Stimulated activated CD4-positive, alpha-beta T cell treated with anti-CD3 and anti-CD28 coated beads, Interleukin-2, amount 100 ng/mL, for 4 hours (primary cell): Measurements from ENCODE around the gene SMOC1.

Experiments used
- DNase-seq: peaks from one replicate; pipeline ENCODE4 v3.0.0-alpha.2; 2020; ENCODE audit warnings: low read depth

SMOC1 gene

DNA sequence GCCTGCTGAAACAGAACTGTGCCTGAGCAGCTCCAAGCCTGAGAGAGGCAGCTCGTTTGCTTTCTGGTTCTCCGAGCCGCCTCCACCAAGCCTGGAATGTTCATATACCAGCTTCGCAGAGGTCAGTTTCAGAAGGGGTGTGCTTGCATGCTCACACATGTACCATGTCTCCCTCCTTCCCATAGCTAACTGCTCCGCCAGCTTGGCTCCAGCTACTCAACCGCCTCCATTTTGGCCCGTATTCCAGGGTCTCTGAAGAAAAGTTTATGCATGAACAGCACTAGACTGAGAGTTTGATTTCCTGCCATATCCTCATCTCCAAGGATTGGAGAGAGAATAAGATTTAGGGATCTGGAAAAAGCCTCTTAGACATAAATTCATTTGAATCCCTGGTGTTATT is 103.7 kb downstream of the SMOC1 start:
- DNase-seq = no peak

DNA sequence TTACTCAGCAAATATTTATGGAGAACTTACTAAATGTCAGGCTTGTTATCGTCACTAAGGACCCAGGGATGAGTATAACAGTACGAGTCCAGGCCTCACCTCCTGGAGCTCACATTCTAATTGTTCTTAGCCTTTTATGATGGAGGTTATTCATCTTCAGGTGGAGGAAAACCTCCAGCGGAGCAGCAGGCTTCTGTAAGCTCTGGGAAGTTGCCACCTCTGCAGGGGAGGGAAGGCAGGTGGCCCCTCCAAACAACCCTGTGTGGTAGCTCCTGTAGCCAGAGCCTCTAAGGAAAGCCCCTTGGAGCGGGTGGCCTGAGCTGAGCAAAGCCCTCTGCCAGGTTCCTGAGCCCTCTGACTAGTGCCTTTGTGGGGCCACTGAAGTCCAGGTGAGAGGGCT is 104.1 kb downstream of the SMOC1 start:
- no peak for DNase-seq

GRCh38 chr14:69985463-69985862 is 106.2 kb downstream of the SMOC1 start:
- no peak for DNase-seq

DNA sequence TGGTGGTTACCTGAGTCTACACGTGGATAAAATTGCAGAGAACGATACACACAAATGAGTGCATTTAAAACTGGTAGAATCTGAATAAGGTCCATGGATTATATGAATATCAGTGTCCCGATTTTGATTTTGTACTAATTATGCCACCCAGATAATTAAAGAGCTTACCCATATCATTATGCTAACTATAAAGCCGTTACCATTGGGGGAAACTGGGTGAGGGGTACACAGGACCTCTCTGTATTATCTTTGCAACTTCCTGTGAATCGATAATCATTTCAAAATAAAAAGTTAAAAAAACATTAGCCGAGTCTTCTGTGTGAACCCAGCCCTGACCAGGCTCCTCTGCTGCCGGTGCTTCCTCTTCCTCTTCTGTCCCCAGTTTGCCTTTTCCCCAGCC is 107.1 kb downstream of the SMOC1 start:
- DNase-seq = no peak

GRCh38 chr14:69987406-69988121 is 108.3 kb downstream of the SMOC1 start:
- DNase-seq = no peak

DNA sequence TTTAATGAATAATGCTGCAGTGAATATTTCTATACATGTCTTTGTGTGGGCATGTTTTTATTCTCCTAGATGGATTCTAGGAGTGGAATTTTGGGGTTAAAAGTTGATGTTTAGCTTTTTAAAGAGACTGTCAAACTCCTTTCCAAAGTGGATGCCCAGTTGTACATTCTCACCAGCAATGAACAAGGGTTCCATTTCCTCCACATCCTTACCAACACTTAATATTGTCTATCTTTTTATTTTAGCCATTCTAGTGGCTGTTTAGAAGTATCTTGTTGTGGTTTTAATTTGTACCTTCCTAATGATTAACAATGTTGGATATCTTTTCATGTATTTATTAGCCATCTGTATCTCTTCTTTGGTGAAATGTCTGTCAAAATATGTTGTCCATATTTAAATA is 109.8 kb downstream of the SMOC1 start:
- DNase-seq = no peak

- DNase-seq = no peak
Measured at GRCh38 chr14:69989622-69990021, 110.4 kb downstream of the SMOC1 start.

DNA sequence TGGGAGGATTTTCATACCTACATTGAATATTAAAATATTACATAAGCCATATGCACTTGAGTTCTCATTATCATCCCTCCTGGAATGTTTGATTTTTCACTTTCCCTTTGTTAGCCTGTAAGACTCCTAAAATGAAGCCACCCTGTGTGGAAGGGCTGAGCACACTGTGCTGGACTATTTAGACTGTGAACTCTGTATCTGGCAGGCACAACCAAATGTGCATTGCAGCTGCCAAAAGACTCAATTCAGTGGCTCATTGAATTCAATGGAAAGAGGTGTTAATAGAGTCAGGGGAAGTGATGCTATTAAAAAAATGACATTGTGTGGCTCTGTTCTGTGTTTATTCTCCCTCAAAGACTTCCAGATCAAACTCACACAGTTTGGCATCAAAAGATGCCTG is 111.1 kb downstream of the SMOC1 start:
- DNase-seq = no peak

DNA sequence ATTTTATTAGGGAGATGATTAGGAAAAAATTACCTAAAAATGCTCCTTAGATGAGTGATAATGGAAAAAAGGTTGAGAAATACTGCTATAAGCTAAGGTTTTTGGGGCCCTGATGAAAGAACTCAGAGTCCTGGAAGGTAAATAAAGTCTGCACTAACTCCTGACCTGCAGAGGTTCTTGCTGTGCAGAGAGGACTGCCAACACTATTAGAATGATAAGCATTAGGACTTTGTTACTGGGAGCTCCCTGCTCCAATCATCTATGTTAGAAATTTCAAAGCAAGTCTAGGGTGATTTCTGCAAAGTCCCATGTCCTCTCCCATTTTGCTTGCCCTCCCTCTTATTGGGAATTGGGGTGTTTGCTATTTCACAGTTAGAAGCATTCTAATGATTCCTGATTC is 112.2 kb downstream of the SMOC1 start:
- DNase-seq = no peak

GRCh38 chr14:69992564-69992963 is 113.3 kb downstream of the SMOC1 start:
- no peak for DNase-seq

DNA sequence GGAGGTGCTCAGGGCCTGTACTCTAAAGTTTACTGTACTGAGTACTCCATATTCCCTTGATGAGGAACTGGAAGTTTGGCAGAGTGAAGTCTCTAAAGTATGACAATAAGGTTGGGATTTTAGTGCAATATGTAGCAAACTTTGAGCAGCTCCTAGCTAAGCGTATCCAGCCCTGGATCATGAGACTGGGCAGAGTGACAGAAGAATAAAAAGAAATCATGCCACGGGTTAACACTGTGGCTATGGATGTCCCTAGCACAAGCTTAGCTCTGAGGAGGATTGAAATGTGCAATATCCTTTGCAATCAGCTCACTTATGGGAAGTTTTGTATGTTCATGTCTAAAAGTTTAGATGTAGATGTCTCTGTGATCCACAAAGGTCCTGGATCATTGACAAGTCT is 114.1 kb downstream of the SMOC1 start:
- DNase-seq = no peak

DNA sequence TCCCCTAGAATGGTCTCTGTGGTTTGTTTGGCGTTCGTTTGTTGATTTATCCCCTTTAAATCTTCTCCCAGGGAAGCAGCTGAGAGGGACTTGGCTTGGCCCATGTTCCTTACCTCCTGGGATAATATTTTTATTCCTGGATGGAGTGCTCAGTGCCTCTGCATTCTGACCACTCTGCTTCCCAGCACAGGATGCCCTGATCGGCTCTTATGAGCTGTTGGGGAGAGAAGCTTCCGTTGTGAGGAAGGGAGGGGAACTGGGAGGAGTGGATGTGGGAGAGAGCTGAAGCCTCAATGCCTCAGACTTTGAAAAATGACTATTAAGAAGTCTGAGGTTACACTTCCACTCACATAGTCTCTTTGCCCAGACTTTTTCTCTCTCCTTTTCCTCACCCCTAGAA is 114.8 kb downstream of the SMOC1 start:
- no peak for DNase-seq

- DNase-seq = no peak
Measured at GRCh38 chr14:69996216-69996615, 117.0 kb downstream of the SMOC1 start.

GRCh38 chr14:69997849-69998248 is 118.6 kb downstream of the SMOC1 start:
- DNase-seq = no peak

DNA sequence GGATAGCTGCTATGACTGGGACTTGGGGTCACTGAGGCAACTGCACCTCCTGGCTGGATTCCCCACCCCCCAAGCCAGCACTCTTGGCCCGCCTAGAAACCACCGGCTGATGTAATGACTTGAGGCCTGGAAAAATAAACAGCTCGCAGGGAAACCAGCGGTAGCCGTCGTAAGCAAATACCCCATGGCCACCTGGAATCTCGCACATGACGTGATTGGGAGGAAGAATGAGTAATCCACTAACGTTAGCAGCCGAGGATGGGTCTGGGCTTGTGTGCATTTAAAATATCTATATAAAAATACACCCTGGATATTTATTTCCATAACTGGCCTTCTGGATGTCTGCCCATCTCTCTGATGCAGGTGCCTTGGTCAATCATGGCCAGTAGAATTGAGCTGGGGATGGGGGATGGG is 120.1 kb downstream of the SMOC1 start:
- DNase-seq = no peak

DNA sequence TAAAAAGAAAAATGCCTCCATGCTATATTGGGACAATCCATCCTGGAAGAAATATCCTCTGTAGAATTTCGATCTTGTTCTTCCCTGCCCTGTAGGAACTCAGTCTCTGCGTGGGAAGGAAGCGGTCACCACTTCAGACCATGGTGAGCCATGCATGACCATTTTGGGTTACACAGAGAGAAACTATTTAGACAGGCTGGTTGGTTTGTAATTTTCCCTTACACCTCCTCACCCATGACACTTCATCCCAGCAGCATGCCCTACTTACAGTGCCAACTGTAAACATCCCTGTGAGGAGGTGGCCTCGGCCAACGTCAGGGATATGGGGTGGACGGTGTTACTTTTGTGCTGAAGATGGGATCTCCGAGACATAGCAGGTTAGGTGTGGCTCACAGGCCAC is 121.4 kb downstream of the SMOC1 start:
- no peak for DNase-seq

- DNase-seq = no peak
Measured at GRCh38 chr14:70002589-70003346, 123.6 kb downstream of the SMOC1 start.

DNA sequence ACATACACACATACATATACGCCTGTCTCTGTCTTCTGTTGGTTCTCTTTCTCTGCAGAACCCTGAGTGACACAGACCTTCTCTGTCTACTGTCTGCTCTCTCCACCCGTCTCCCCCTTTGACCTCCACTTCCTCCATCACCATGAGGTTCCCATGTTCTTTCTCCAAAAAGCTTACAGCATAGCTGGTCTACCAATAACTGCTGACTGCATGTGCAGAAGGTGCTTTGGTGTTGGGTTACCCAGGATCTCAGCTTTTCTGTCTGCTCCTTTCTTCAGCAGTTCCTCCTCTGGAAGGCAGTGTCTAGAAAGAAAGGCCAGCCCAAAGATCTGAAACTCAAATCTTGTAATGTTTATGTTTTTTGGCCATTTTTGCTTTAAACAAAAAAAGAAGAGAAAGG is 125.6 kb downstream of the SMOC1 start:
- no peak for DNase-seq

GRCh38 chr14:70005281-70005805 is 126.1 kb downstream of the SMOC1 start:
- no peak for DNase-seq

DNA sequence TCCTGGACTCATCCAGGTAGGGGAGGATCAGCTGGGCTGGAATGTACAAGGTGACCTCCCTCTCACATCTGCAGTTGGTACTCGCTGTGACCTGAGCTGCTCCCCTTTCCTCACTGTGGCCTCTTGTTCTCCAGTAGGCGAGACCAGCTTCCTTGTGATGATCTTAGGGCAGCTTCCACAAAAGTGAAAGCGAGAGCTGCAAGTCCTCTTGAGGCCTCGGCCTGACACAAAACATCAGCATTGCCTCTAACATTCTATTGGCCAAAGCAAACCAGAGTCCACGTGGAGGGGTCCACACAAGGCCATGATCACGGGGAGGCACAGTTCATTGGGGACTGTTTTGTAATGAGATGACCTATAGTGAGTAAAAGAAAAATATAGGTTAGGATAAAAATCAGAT is 127.5 kb downstream of the SMOC1 start:
- DNase-seq = no peak

DNA sequence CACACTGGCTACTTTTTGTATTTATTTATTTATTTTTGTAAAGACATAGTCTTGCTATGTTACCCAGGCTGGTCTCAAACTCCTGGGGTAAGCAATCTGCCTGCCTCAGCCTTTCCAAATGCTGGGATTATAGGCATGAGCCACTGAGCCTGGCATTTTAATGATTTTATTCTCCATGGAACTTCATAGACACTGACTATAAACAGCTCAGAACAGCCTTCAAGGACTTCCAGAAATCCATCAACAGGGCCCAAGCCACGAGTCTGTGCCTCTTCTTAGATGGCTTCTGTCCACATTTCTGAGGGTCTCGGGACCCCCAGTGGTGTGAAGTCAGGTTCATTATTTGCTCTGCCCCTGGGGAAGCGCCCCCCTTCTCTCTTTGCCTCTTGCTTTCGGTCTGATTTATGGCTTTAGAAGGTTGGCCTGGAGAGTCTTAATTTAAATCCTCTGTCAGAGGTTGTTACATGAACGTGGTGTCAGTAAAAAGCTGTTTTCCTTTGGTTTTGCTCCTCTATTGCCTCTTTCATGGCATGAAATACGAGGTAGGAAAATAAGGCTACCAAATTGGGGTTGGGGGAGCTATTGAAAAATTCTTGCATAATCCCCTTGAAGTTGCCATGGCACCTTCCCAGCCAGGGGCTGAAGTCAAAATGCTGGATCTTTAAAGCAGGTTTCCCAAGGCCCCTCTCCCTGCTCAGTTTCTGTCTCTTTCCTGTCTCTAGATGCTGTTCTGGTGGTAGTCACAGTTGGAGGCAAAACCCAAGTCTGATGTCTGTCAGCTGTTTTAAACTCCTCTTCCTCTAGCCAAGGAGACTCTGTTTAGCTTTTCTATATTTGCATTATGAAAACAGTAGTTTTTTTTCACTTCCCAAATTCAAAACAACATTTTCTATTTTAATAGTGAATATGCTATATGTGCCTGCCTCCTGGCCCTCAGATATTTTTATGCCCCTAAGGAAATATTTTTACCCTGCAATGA is 129.4 kb downstream of the SMOC1 start:
- no peak for DNase-seq

DNA sequence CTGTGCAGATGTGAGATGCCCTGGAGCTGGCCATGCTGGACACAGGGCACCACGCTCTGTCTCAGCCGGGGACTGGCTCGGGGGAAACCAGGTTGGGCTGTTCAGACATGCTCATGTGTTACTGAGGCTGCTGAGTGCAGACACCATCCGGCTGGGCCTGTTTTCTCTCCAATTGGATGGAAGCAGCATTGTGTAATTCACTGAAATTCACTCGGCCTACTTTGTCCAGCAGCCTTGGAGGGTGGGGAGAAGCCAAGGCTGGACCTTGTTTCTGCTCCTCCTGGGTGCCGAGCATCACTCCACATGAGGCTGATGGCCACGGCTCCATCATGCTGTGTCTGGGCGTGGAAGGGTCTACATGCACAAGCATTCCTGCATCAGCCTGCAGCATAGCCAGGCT is 130.7 kb downstream of the SMOC1 start:
- DNase-seq = no peak
